K562 (cell line): ENCODE data around the gene METTL23. TPM values are rescaled to one million over a fixed set of nuclear protein-coding genes. Genes with fewer than 3 reads are reported as not detected.

ENCODE experiments used
- ATAC-seq: fragments of 200-7000 bp; cut with Tn5 transposase; 3 replicates; pipeline ENCODE4 v1.9.1; 2020; ENCODE audit warnings: moderate library complexity
- BruUV-seq: library from RNA; stranded (reverse); fragments of 400-500 nt; replicated peaks from 2 replicates; lab custom pipeline; 2021; lab: Mats Ljungman, UMichigan
- CTCF ChIA-PET: fragments of 300-600 bp; formaldehyde crosslinking; extraction: SDS; loops from one replicate; lab custom pipeline; 2021; ENCODE audit warnings: low intra/inter-chr PET ratio; lab: Yijun Ruan, JAX
- POLR2A ChIA-PET: fragments of 300-600, 350-650 bp; sonication (Branson Sonifier 250); formaldehyde crosslinking; extraction: SDS; loops from one replicate; lab custom pipeline; 2021; ENCODE audit warnings: antibody characterized with exemption, inconsistent platforms; lab: Yijun Ruan, JAX
- DNase-seq, 4 experiments: peaks; one replicate each; pipeline versions ENCODE4 v3.0.0 to v3.0.0-alpha.2; 2011 to 2018; ENCODE audit warnings: low spot score in 3 of 4, mixed read lengths in 3 of 4; ENCODE audit errors: extremely low read depth in 1 of 4
- FAIRE-seq: peaks from 2 replicates; lab custom pipeline; 2011; peaks lifted over from hg19 to GRCh38; lab: Jason Lieb, UNC
- H2AFZ ChIP-seq: 2 replicates; pipeline ENCODE4 v1.6.0; 2011; ENCODE audit warnings: low read depth, low read length, control low read depth, inconsistent platforms
- H3K27ac ChIP-seq: fragments of 200-600 bp; 3 replicates; pipeline ENCODE4 v1.8.0; 2011; ENCODE audit warnings: low read depth, mild to moderate bottlenecking, control low read depth, inconsistent platforms, low read length, moderate library complexity, mixed read lengths; ENCODE audit errors: extremely low read depth
- H3K27me3 ChIP-seq, 2 experiments: fragments of 300-600 bp in 1 of 2; 2 replicates in 1 of 2; 3 replicates in 1 of 2; pipeline versions ENCODE4 v1.6.0 to v1.8.0; 2011; ENCODE audit warnings: inconsistent platforms in 2 of 2, low read length in 2 of 2, mild to moderate bottlenecking in 1 of 2, mixed read lengths in 1 of 2, moderate library complexity in 1 of 2; ENCODE audit not compliant: control insufficient read depth in 2 of 2, insufficient read depth in 2 of 2
- H3K36me3 ChIP-seq: fragments of 300-600 bp; 3 replicates; pipeline ENCODE4 v1.8.0; 2011; ENCODE audit warnings: mild to moderate bottlenecking, low read length, inconsistent platforms; ENCODE audit not compliant: control insufficient read depth, insufficient read depth
- H3K4me1 ChIP-seq, 2 experiments: fragments of 200-600 bp in 1 of 2; replicated peaks in 1 of 2; 2 replicates in 1 of 2; 3 replicates in 1 of 2; pipeline versions ENCODE4 v1.5.1 to v1.8.0; 2011; ENCODE audit warnings: inconsistent platforms in 2 of 2, low read length in 2 of 2, mild to moderate bottlenecking in 1 of 2, mixed read lengths in 1 of 2, moderate library complexity in 1 of 2; ENCODE audit not compliant: control insufficient read depth in 2 of 2, insufficient read depth in 2 of 2
- H3K4me2 ChIP-seq: 2 replicates; pipeline ENCODE4 v1.6.1; 2011; ENCODE audit warnings: low read length, control low read depth, inconsistent platforms, mixed read lengths; ENCODE audit not compliant: insufficient read depth
- H3K4me3 ChIP-seq: fragments of 200-600 bp; sonication (generic), shearing (Covaris generic); 2 replicates; pipeline ENCODE4 v1.5.1; 2016; ENCODE audit warnings: control low read depth, inconsistent platforms
- H3K79me2 ChIP-seq: fragments of 200-600 bp; 3 replicates; pipeline ENCODE4 v1.8.0; 2011; ENCODE audit warnings: low read length, inconsistent platforms; ENCODE audit not compliant: control insufficient read depth, insufficient read depth
- H3K9ac ChIP-seq, 2 experiments: 2 replicates each; pipeline versions ENCODE4 v1.6.0 to v1.6.1; 2011; ENCODE audit warnings: low read depth in 2 of 2, low read length in 2 of 2, control low read depth in 1 of 2, inconsistent platforms in 1 of 2, mild to moderate bottlenecking in 1 of 2, mixed read lengths in 1 of 2; ENCODE audit not compliant: insufficient read depth in 1 of 2
- H3K9me1 ChIP-seq: one replicate; pipeline ENCODE4 v1.6.0; 2011; ENCODE audit warnings: inconsistent platforms, mild to moderate bottlenecking, low read length, moderate library complexity; ENCODE audit not compliant: control insufficient read depth, insufficient read depth
- H3K9me3 ChIP-seq: replicated peaks from 2 replicates; pipeline ENCODE4 v1.5.1; 2011; ENCODE audit warnings: low read depth, low read length, inconsistent platforms; ENCODE audit not compliant: control insufficient read depth, insufficient read depth
- H4K20me1 ChIP-seq: replicated peaks from 2 replicates; pipeline ENCODE4 v1.6.1; 2011; ENCODE audit warnings: low read length, inconsistent platforms, mixed read lengths; ENCODE audit not compliant: control insufficient read depth, insufficient read depth
- ARID1B ChIP-seq: fragments of 450-650 bp; IDR thresholded peaks from 2 replicates; pipeline ENCODE4 v1.6.1; 2016; ENCODE audit warnings: antibody characterized with exemption, mild to moderate bottlenecking, inconsistent platforms
- CTCF ChIP-seq, 3 experiments: IDR thresholded peaks in 2 of 3; conservative IDR thresholded peaks in 1 of 3; 2 replicates each; pipeline ENCODE4 v1.5.1; 2011 to 2012; ENCODE audit warnings: low read length in 3 of 3, mild to moderate bottlenecking in 3 of 3, control low read depth in 2 of 3, improper control_type of control experiment in 1 of 3, inconsistent platforms in 1 of 3, low read depth in 1 of 3, mixed read lengths in 1 of 3, moderate library complexity in 1 of 3; ENCODE audit not compliant: insufficient read depth in 2 of 3
- DPF2 ChIP-seq: fragments of 450-650 bp; IDR thresholded peaks from 2 replicates; pipeline ENCODE4 v1.6.1; 2016
- KHSRP ChIP-seq: fragments of 450-650 bp; IDR thresholded peaks from 2 replicates; pipeline ENCODE4 v1.6.1; 2017
- MITF ChIP-seq: IDR thresholded peaks from 2 replicates; pipeline ENCODE4 v1.6.1; 2014; ENCODE audit warnings: antibody characterized with exemption
- SIN3A ChIP-seq, 2 experiments: fragments of 150-350 bp in 1 of 2; IDR thresholded peaks; 2 replicates each; pipeline ENCODE4 v1.6.1; 2011 to 2016; ENCODE audit warnings: borderline replicate concordance in 2 of 2, low read depth in 2 of 2, low read length in 2 of 2, mild to moderate bottlenecking in 2 of 2, moderate library complexity in 2 of 2; ENCODE audit not compliant: control insufficient read depth in 1 of 2
- TGIF2 ChIP-seq: sonication (generic); formaldehyde crosslinking; IDR thresholded peaks from 2 replicates; pipeline ENCODE4 v1.8.1; 2022; ENCODE audit warnings: mild to moderate bottlenecking, missing genetic modification reagents, moderate library complexity
- THAP7 ChIP-seq: fragments of 250-450 bp; sonication (Bioruptor Pico); IDR thresholded peaks from 2 replicates; pipeline ENCODE4 v1.5.0; 2021
- ZBTB26 ChIP-seq: fragments of 450-650 bp; formaldehyde crosslinking; IDR thresholded peaks from 2 replicates; pipeline ENCODE4 v1.4.0; 2022; ENCODE audit warnings: missing genetic modification characterization
- ZBTB49 ChIP-seq: sonication (generic); formaldehyde crosslinking; IDR thresholded peaks from 2 replicates; pipeline ENCODE4 v1.8.0; 2022; ENCODE audit warnings: missing genetic modification reagents, mild to moderate bottlenecking, borderline replicate concordance
- ZNF408 ChIP-seq: fragments of 250-450 bp; sonication (Bioruptor Pico); IDR thresholded peaks from 2 replicates; pipeline ENCODE4 v1.4.0; 2020; ENCODE audit warnings: low read depth, mild to moderate bottlenecking, moderate library complexity
- ZNF583 ChIP-seq: fragments of 250-450 bp; sonication (Bioruptor Pico); IDR thresholded peaks from 2 replicates; pipeline ENCODE4 v1.4.0; 2020
- ZNF584 ChIP-seq: fragments of 200-800 bp; sonication (Bioruptor generic); IDR thresholded peaks from 2 replicates; pipeline ENCODE4 v1.6.1; 2016; ENCODE audit warnings: low read depth, mild to moderate bottlenecking, missing genetic modification characterization, missing compliant biosample characterization
- WGBS: fragments of 100-300 bp; shearing (Covaris generic); methylation state at CpG from one replicate; pipeline ENCODE4 v1.1.6; 2016; ENCODE audit warnings: low coverage, mixed read lengths; ENCODE audit not compliant: insufficient coverage; ENCODE audit errors: missing lambda C conversion rate; 5-methylcytosine and 5-hydroxymethylcytosine counted together
- in situ Hi-C: fragments of 300-500 bp; cut with MboI; formaldehyde crosslinking; loops from 4 replicates; pipeline ENCODE4 v1.15.0; 2018; ENCODE audit warnings: inconsistent platforms, mixed read lengths
- intact Hi-C: fragments of 100-400 bp; cut with micrococcal nuclease; formaldehyde crosslinking; loops from 2 replicates; pipeline ENCODE4 v1.14.2; 2022
- polyA plus RNA-seq, 8 experiments: library from polyadenylated mRNA; depleted of rRNA in 4 of 8; stranded (reverse) in 5 of 8; unstranded in 3 of 8; fragments of >200 nt; fragmentation: Nextera tagmentation in 2 of 8; fragmentation: Illumina TruSeq in 1 of 8; extraction: Ambion mirVana in 2 of 8; extraction: Trizol in 1 of 8; gene quantifications; 2 replicates each; pipeline versions ENCODE4 v1.2.1 to v1.2.3, GENCODE V29; 2011 to 2014; ENCODE audit warnings: inconsistent platforms in 1 of 8, missing spikeins in 1 of 8
- total RNA-seq, 7 experiments: library from RNA; depleted of rRNA in 6 of 7; stranded (reverse); fragments of >200 nt in 6 of 7; fragmentation: Illumina TruSeq in 2 of 7; extraction: Trizol in 2 of 7; gene quantifications; 2 replicates each; pipeline versions ENCODE4 v1.2.1 to v1.2.3, GENCODE V29; 2011 to 2021; ENCODE audit warnings: low replicate concordance in 1 of 7

Gene METTL23
- total and polyA plus RNA-seq, 9 of the 15 experiments (the other 6 are each of a cell fraction or from before 2014, with no cell fraction given) = 29.4 to 67.3 (median 41.6) TPM

- H3K79me2 ChIP-seq = peaks cover 10% of the 10 kb centered on the region; the same call in 2 of the 3 replicates
- peak; percentile 19 for FAIRE-seq
- H3K27me3 ChIP-seq = no peaks in the 10 kb centered on the region
- ChIA-PET POLR2A (interaction anchor here (0.6 to 5.2 kb wide), 5 partner anchors 10 to 931 kb away, joined by 3 to 35 read pairs (median 3); partner anchors contain the start of genes JMJD6 and METTL23), CTCF (no interaction called here)
- 19% methylated on average over 17 of the region's 56 CpGs for whole genome bisulfite sequencing
- H3K4me1 ChIP-seq = peaks cover 33 to 36% of the 10 kb centered on the region in 2 experiments
- no TSS peak for BruUV-seq
- in situ Hi-C loops (no loop called here), intact Hi-C loops (no loop called here)
- H3K36me3 ChIP-seq = peaks cover 32% of the 10 kb centered on the region
- H3K27ac ChIP-seq = peak within 1 kb of the TSS; percentile 27; the same call in 2 of the 3 replicates
- DNase-seq = peak; percentile 73 to 93 (median 90)
- peak within 1 kb of the TSS; percentile 53 to 89; a peak in 3 of 4 replicates for H3K9ac ChIP-seq
- peak within 1 kb of the TSS; percentile 79 for H3K4me2 ChIP-seq
- H3K9me1 ChIP-seq = peaks cover 2% of the 10 kb centered on the region
- H2AFZ ChIP-seq = peak within 1 kb of the TSS; percentile 78
- peak; percentile 80 for ATAC-seq
- peaks cover 10% of the 10 kb centered on the region for H4K20me1 ChIP-seq
- H3K9me3 ChIP-seq = no peaks in the 10 kb centered on the region
- H3K4me3 ChIP-seq = peak within 1 kb of the TSS; percentile 42
- TF ChIP-seq MITF = no peak
- 0 out of 2 replicates have a peak, but pooled peaks have one; percentile 38 for TF ChIP-seq DPF2
- TF ChIP-seq THAP7 (CRISPR knock-in tag) = no peak
- no peak for TF ChIP-seq KHSRP
- no peak for TF ChIP-seq ZBTB49 (CRISPR knock-in tag)
- no peak for TF ChIP-seq CTCF (IDR thresholded peaks at IDR 0.05 in 2 of 3, conservative IDR thresholded peaks at IDR 0.05 in 1 of 3; ENCODE audit: insufficient read depth in 2 of 3, low read depth in 1 of 3, low read length in 3 of 3)
- TF ChIP-seq SIN3A (IDR thresholded peaks at IDR 0.05; ENCODE audit: borderline replicate concordance in 2 of 2, control insufficient read depth in 1 of 2, low read depth in 2 of 2, low read length in 2 of 2) = peak in 1 of 2 experiments; percentile 62; a peak in 1 of 4 replicates
- TF ChIP-seq ZNF583 = no peak
- no peak for TF ChIP-seq ZNF408 (CRISPR knock-in tag)
- no peak for TF ChIP-seq ARID1B
- no peak for TF ChIP-seq TGIF2
- no peak for TF ChIP-seq ZBTB26 (CRISPR knock-in tag)
- TF ChIP-seq ZNF584 = no peak
Observed at GRCh38 chr17:76710863-76711611, 15.6 kb upstream of the METTL23 start, which contains the start of gene MXRA7. Gene MXRA7, minus strand, starts transcription at chr17:76710965. Its CDS starts 19 bp downstream, at chr17:76710946.
